CD4-positive, alpha-beta T cell treated with Interleukin-15 for 4 hours (primary cell): Measurements from ENCODE around the gene FAM25G.

Experiments used
- DNase-seq: peaks from one replicate; pipeline ENCODE4 v3.0.0-alpha.2; 2020; ENCODE audit warnings: low spot score

The FAM25G gene

GRCh38 chr10:47449102-47449978 is 42.2 kb downstream of the FAM25G start:
- no peak for DNase-seq

- DNase-seq, result no peak
Measured at GRCh38 chr10:47447705-47448104, 43.8 kb downstream of the FAM25G start.

GRCh38 chr10:47447209-47447608 is 44.3 kb downstream of the FAM25G start:
- DNase-seq, result no peak

GRCh38 chr10:47445720-47446119 is 45.8 kb downstream of the FAM25G start:
- DNase-seq, result no peak

- no peak for DNase-seq
Measured at GRCh38 chr10:47444047-47444446, 47.5 kb downstream of the FAM25G start.

GRCh38 chr10:47443145-47443544 is 48.4 kb downstream of the FAM25G start:
- no peak for DNase-seq

- DNase-seq, result no peak
Measured at GRCh38 chr10:47442351-47442750, 49.1 kb downstream of the FAM25G start.

GRCh38 chr10:47441938-47442337 is 49.6 kb downstream of the FAM25G start:
- no peak for DNase-seq

- DNase-seq, result no peak
Measured at GRCh38 chr10:47440207-47440606, 51.3 kb downstream of the FAM25G start.

- DNase-seq, result no peak
Measured at GRCh38 chr10:47438857-47439474, 52.5 kb downstream of the FAM25G start.
